Nephron progenitor cell (in vitro differentiated cells): ENCODE results near the gene LPP.
A peak's percentile ranks its signal among the peaks of the same experiment; 100 is the strongest.

Experiments used
- DNase-seq: peaks from one replicate; pipeline ENCODE4 v3.0.0; 2021
- H3K27ac Mint-ChIP-seq: 2 replicates; pipeline ENCODE4 v1.8.0; 2021; ENCODE audit warnings: mild to moderate bottlenecking, moderate library complexity, mixed read lengths
- H3K27me3 Mint-ChIP-seq: 2 replicates; pipeline ENCODE4 v1.8.0; 2021; ENCODE audit warnings: mild to moderate bottlenecking, low read depth, mixed read lengths; ENCODE audit not compliant: poor library complexity
- H3K36me3 Mint-ChIP-seq: 2 replicates; pipeline ENCODE4 v1.8.0; 2021; ENCODE audit warnings: low read depth, mixed read lengths
- H3K4me1 Mint-ChIP-seq: 2 replicates; pipeline ENCODE4 v1.8.0; 2021; ENCODE audit warnings: mixed read lengths
- H3K4me3 Mint-ChIP-seq: 2 replicates; pipeline ENCODE4 v1.8.0; 2021; ENCODE audit warnings: mild to moderate bottlenecking, moderate library complexity, mixed read lengths
- H3K9me3 Mint-ChIP-seq: 2 replicates; pipeline ENCODE4 v1.8.0; 2021; ENCODE audit warnings: mild to moderate bottlenecking, moderate library complexity, mixed read lengths
- CTCF ChIP-seq: fragments of 200-600 bp; sonication (generic); IDR thresholded peaks from 2 replicates; pipeline ENCODE4 v1.5.0; 2021; ENCODE audit warnings: antibody characterized with exemption

LPP gene

GRCh38 chr3:188780193-188781147 lies 626.5 kb downstream of the LPP start:
- Mint-ChIP-seq H3K4me1 (no peaks in the 10 kb centered on the region), H3K4me3 (no peak overlapping the region), H3K27ac (no peak overlapping the region), H3K9me3 (no peaks in the 10 kb centered on the region), H3K36me3 (peaks cover 8% of the 10 kb centered on the region), H3K27me3 (no peaks in the 10 kb centered on the region)
- no peak for DNase-seq
- no peak for TF ChIP-seq CTCF

- H3K27me3 Mint-ChIP-seq, result no peaks in the 10 kb centered on the region
- DNase-seq, result no peak
- no peaks in the 10 kb centered on the region for H3K4me1 Mint-ChIP-seq
- no peaks in the 10 kb centered on the region for H3K9me3 Mint-ChIP-seq
- peaks cover 8% of the 10 kb centered on the region for H3K36me3 Mint-ChIP-seq
- no peak for TF ChIP-seq CTCF
- H3K27ac Mint-ChIP-seq, result peak overlapping the region; percentile 16
- H3K4me3 Mint-ChIP-seq, result no peak overlapping the region
Observed at GRCh38 chr3:188782613-188783124, 628.7 kb downstream of the LPP start.

GRCh38 chr3:188786424-188786823 lies 632.5 kb downstream of the LPP start:
- H3K27ac Mint-ChIP-seq, result no peak overlapping the region
- H3K9me3 Mint-ChIP-seq, result no peaks in the 10 kb centered on the region
- peaks cover under 1% of the 10 kb centered on the region for H3K36me3 Mint-ChIP-seq
- DNase-seq, result no peak
- no peak for TF ChIP-seq CTCF
- H3K27me3 Mint-ChIP-seq, result no peaks in the 10 kb centered on the region
- no peak overlapping the region for H3K4me3 Mint-ChIP-seq
- H3K4me1 Mint-ChIP-seq, result no peaks in the 10 kb centered on the region

GRCh38 chr3:188788621-188789081 lies 634.7 kb downstream of the LPP start:
- DNase-seq, result no peak
- no peak for TF ChIP-seq CTCF
- Mint-ChIP-seq H3K4me3 (no peak overlapping the region), H3K27me3 (peaks cover 4% of the 10 kb centered on the region), H3K4me1 (no peaks in the 10 kb centered on the region), H3K36me3 (no peaks in the 10 kb centered on the region), H3K9me3 (no peaks in the 10 kb centered on the region), H3K27ac (no peak overlapping the region)

- Mint-ChIP-seq H3K36me3 (no peaks in the 10 kb centered on the region), H3K9me3 (no peaks in the 10 kb centered on the region), H3K27ac (no peak overlapping the region), H3K27me3 (peaks cover 4% of the 10 kb centered on the region), H3K4me1 (no peaks in the 10 kb centered on the region), H3K4me3 (no peak overlapping the region)
- no peak for TF ChIP-seq CTCF
- DNase-seq, result no peak
Observed at GRCh38 chr3:188789251-188789650, 635.3 kb downstream of the LPP start.
